HepG2 (cell line): ENCODE results near the gene UNC5CL. TPM values are rescaled to one million over a fixed set of nuclear protein-coding genes. Genes with fewer than 3 reads are reported as not detected.

Source experiments
- ATAC-seq: fragments of 200-7000 bp; cut with Tn5 transposase; 3 replicates; pipeline ENCODE4 v1.9.1; 2020; ENCODE audit warnings: mild to moderate bottlenecking, moderate library complexity
- BruUV-seq: library from RNA; stranded (reverse); fragments of 400-500 nt; replicated peaks from 2 replicates; lab custom pipeline; 2021; lab: Mats Ljungman, UMichigan
- CTCF ChIA-PET: fragments of 300-600 bp; formaldehyde crosslinking; extraction: SDS; loops from one replicate; lab custom pipeline; 2021; ENCODE audit warnings: low total read pairs, inconsistent platforms, low intra/inter-chr PET ratio; lab: Yijun Ruan, JAX
- POLR2A ChIA-PET: fragments of 350-600 bp; sonication (Branson Sonifier 250); formaldehyde crosslinking; loops from one replicate; lab custom pipeline; 2020; ENCODE audit warnings: antibody characterized with exemption, inconsistent platforms; lab: Yijun Ruan, JAX
- DNase-seq: peaks from one replicate; pipeline ENCODE4 v3.0.0-alpha.2; 2015; ENCODE audit warnings: low spot score
- FAIRE-seq: peaks from 3 replicates; lab custom pipeline; 2011; peaks lifted over from hg19 to GRCh38; lab: Jason Lieb, UNC
- H2AFZ ChIP-seq: one replicate; pipeline ENCODE4 v1.6.1; 2011; ENCODE audit warnings: low read length, inconsistent platforms
- H3K27ac ChIP-seq: fragments of 300-600 bp; 3 replicates; pipeline ENCODE4 v1.8.0; 2011; ENCODE audit warnings: mixed run types, mild to moderate bottlenecking, mixed read lengths, low read length, inconsistent platforms; ENCODE audit not compliant: insufficient read depth; ENCODE audit errors: extremely low read length
- H3K27me3 ChIP-seq, 2 experiments: fragments of 200-600 bp in 1 of 2; 2 replicates in 1 of 2; 3 replicates in 1 of 2; pipeline versions ENCODE4 v1.6.0 to v1.8.0; 2011; ENCODE audit warnings: low read length in 2 of 2, mild to moderate bottlenecking in 2 of 2, moderate library complexity in 2 of 2, inconsistent platforms in 1 of 2; ENCODE audit not compliant: insufficient read depth in 2 of 2, control insufficient read depth in 1 of 2
- H3K36me3 ChIP-seq, 2 experiments: fragments of 200-600 bp in 1 of 2; replicated peaks in 1 of 2; 2 replicates in 1 of 2; 3 replicates in 1 of 2; pipeline versions ENCODE4 v1.5.1 to v1.8.0; 2011; ENCODE audit warnings: low read length in 2 of 2, inconsistent platforms in 1 of 2; ENCODE audit not compliant: insufficient read depth in 2 of 2, control insufficient read depth in 1 of 2
- H3K4me1 ChIP-seq: 2 replicates; pipeline ENCODE4 v1.5.1; 2012; ENCODE audit warnings: low read length, inconsistent platforms; ENCODE audit not compliant: insufficient read depth
- H3K4me2 ChIP-seq: 2 replicates; pipeline ENCODE4 v1.6.0; 2011; ENCODE audit warnings: low read depth, low read length, inconsistent platforms
- H3K4me3 ChIP-seq, 3 experiments: fragments of 200-600 bp in 1 of 3; sonication (generic), shearing (Covaris generic) in 1 of 3; replicated peaks in 1 of 3; 2 replicates each; pipeline ENCODE4 v1.5.1; 2011 to 2016; ENCODE audit warnings: low read length in 3 of 3, inconsistent platforms in 2 of 3, low read depth in 2 of 3, mild to moderate bottlenecking in 2 of 3, control low read depth in 1 of 3, mixed read lengths in 1 of 3; ENCODE audit not compliant: insufficient read depth in 1 of 3
- H3K79me2 ChIP-seq: one replicate; pipeline ENCODE4 v1.6.1; 2011; ENCODE audit warnings: low read length, inconsistent platforms; ENCODE audit not compliant: insufficient read depth
- H3K9ac ChIP-seq: 2 replicates; pipeline ENCODE4 v1.6.0; 2011; ENCODE audit warnings: mild to moderate bottlenecking, low read depth, low read length, inconsistent platforms; ENCODE audit not compliant: insufficient read depth
- H3K9me3 ChIP-seq: 2 replicates; pipeline ENCODE4 v1.5.1; 2012; ENCODE audit warnings: mild to moderate bottlenecking, low read length
- H4K20me1 ChIP-seq: 2 replicates; pipeline ENCODE4 v1.6.0; 2011; ENCODE audit warnings: inconsistent platforms, mild to moderate bottlenecking, low read length, moderate library complexity; ENCODE audit not compliant: insufficient read depth
- DMAP1 ChIP-seq: IDR thresholded peaks from 2 replicates; pipeline ENCODE4 v1.6.1; 2016
- GABPA ChIP-seq, 2 experiments: IDR thresholded peaks; 2 replicates each; pipeline ENCODE4 v1.6.1; 2011 to 2016; ENCODE audit warnings: low read depth in 2 of 2, low read length in 1 of 2, missing biosample characterization in 1 of 2, missing genetic modification characterization in 1 of 2
- MYC ChIP-seq: sonication (generic); formaldehyde crosslinking; IDR thresholded peaks from 2 replicates; pipeline ENCODE4 v1.9.0; 2021; ENCODE audit warnings: missing genetic modification reagents, borderline replicate concordance
- NRL ChIP-seq: sonication (generic); formaldehyde crosslinking; IDR thresholded peaks from 2 replicates; pipeline ENCODE4 v1.5.0; 2020; ENCODE audit warnings: missing genetic modification reagents, mild to moderate bottlenecking, moderate library complexity, borderline replicate concordance
- SMAD1 ChIP-seq: sonication (generic); formaldehyde crosslinking; IDR thresholded peaks from 2 replicates; pipeline ENCODE4 v1.4.0; 2020; ENCODE audit warnings: missing genetic modification reagents, low read depth, mild to moderate bottlenecking, borderline replicate concordance
- TAF1 ChIP-seq: sonication (generic); formaldehyde crosslinking; IDR thresholded peaks from 2 replicates; pipeline ENCODE4 v1.4.0; 2020; ENCODE audit warnings: missing genetic modification reagents
- ZEB1 ChIP-seq: IDR thresholded peaks from 2 replicates; pipeline ENCODE4 v1.6.1; 2012; ENCODE audit warnings: mild to moderate bottlenecking, low read depth, inconsistent platforms; ENCODE audit not compliant: insufficient replicate concordance
- ZFP82 ChIP-seq: sonication (generic); formaldehyde crosslinking; IDR thresholded peaks from 2 replicates; pipeline ENCODE4 v1.5.1; 2020; ENCODE audit warnings: mild to moderate bottlenecking, missing genetic modification reagents, borderline replicate concordance
- ZKSCAN1 ChIP-seq: fragments of 150-350 bp; IDR thresholded peaks from 2 replicates; pipeline ENCODE4 v1.6.1; 2014; ENCODE audit warnings: low read length
- ZMYM4 ChIP-seq: sonication (generic); formaldehyde crosslinking; IDR thresholded peaks from 2 replicates; pipeline ENCODE4 v1.8.1; 2023; ENCODE audit warnings: mild to moderate bottlenecking, missing genetic modification reagents
- ZNF232 ChIP-seq: sonication (generic); formaldehyde crosslinking; IDR thresholded peaks from 2 replicates; pipeline ENCODE4 v1.4.0; 2020; ENCODE audit warnings: missing genetic modification reagents, borderline replicate concordance
- ZNF256 ChIP-seq: sonication (generic); formaldehyde crosslinking; conservative IDR thresholded peaks from 2 replicates; pipeline ENCODE4 v1.4.0; 2020; ENCODE audit warnings: missing genetic modification reagents
- ZNF343 ChIP-seq: sonication (generic); formaldehyde crosslinking; IDR thresholded peaks from 2 replicates; pipeline ENCODE4 v1.4.0; 2020; ENCODE audit warnings: mild to moderate bottlenecking, missing genetic modification reagents
- ZNF619 ChIP-seq: sonication (generic); formaldehyde crosslinking; IDR thresholded peaks from 2 replicates; pipeline ENCODE4 v1.4.0; 2020; ENCODE audit warnings: mild to moderate bottlenecking, missing genetic modification reagents
- ZNF772 ChIP-seq: sonication (generic); formaldehyde crosslinking; IDR thresholded peaks from 2 replicates; pipeline ENCODE4 v1.5.0; 2020; ENCODE audit warnings: mild to moderate bottlenecking, missing genetic modification reagents
- ZSCAN29 ChIP-seq: sonication (generic); formaldehyde crosslinking; conservative IDR thresholded peaks from 2 replicates; pipeline ENCODE4 v1.4.0; 2020; ENCODE audit warnings: mild to moderate bottlenecking, missing genetic modification reagents
- WGBS: methylation state at CpG from one replicate; pipeline ENCODE4 v1.1.6; 2017; ENCODE audit warnings: low lambda C conversion rate; 5-methylcytosine and 5-hydroxymethylcytosine counted together
- in situ Hi-C: cut with HindIII; loops from 2 replicates; pipeline ENCODE4 v1.10.0; 2017; ENCODE audit warnings: low pct_unique_long_range_greater_than_20kb; ENCODE audit not compliant: extremely low pct_ligation_motif_present
- intact Hi-C: fragments of 100-400 bp; cut with micrococcal nuclease; formaldehyde crosslinking; loops from one replicate; pipeline ENCODE4 v1.10.0; 2022; ENCODE audit not compliant: unreplicated experiment
- polyA plus RNA-seq, 8 experiments: library from polyadenylated mRNA; depleted of rRNA in 3 of 8; stranded (reverse) in 7 of 8; unstranded in 1 of 8; fragments of >200 nt; fragmentation: Illumina TruSeq in 4 of 8; extraction: Trizol in 4 of 8; gene quantifications; 2 replicates each; pipeline versions ENCODE4 v1.2.1 to v1.2.3, GENCODE V29; 2011 to 2016; ENCODE audit warnings: low read depth in 4 of 8, missing spikeins in 1 of 8, mixed read lengths in 1 of 8; ENCODE audit not compliant: insufficient read depth in 1 of 8
- total RNA-seq, 5 experiments: library from RNA; depleted of rRNA; stranded (reverse); fragments of >200 nt; fragmentation: Illumina TruSeq; extraction: Trizol; gene quantifications; 2 replicates each; pipeline ENCODE4 v1.2.3, GENCODE V29; 2016; ENCODE audit warnings: low read depth in 1 of 5
- TF ChIP-seq, protein P1 (sequence below), 2 experiments: sonication (generic) in 1 of 2; formaldehyde crosslinking in 1 of 2; IDR thresholded peaks; 2 replicates each; pipeline versions ENCODE4 v1.4.0 to v1.6.1; 2016 to 2020; ENCODE audit warnings: borderline replicate concordance in 1 of 2, low read depth in 1 of 2, mild to moderate bottlenecking in 1 of 2, missing genetic modification reagents in 1 of 2
- TF ChIP-seq, protein P2 (sequence below): sonication (generic); formaldehyde crosslinking; IDR thresholded peaks from 2 replicates; pipeline ENCODE4 v1.8.1; 2023; ENCODE audit warnings: mild to moderate bottlenecking, moderate library complexity, missing genetic modification reagents

The UNC5CL gene
- total and polyA plus RNA-seq, 2 of the 13 experiments (the other 11 are each of a cell fraction or from before 2014, with no cell fraction given) = 2.4 to 2.5 TPM

DNA sequence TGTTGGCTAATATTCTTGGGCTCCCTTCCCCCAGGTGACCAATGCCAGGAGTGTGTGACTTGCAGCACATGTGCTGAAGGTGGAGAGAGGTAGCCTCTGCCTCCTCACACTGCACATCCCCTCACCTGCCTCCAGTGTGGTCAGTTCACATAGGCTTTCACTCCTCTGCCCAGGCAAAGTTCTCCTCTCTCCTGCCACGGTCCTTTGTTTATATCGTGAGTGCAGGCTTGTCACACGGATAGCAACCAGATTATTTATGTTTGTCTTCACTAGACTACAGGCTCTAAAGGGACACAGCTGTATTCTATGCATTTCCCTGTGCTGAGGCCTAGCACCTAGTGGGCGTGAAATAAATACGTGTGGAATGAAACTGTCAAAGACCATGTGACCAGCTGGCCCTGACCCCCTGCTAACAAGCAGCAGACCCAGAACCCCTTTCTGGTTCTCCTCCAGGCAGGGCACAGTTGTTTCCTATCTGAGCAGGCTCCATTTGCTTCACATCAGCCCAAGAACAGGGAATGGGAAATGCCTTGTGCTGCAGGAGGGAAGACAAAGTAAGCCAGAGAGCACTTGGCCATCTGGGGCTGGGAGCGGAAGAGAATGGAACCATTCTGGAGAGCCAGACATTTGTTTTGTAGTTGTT is 42.3 kb downstream of the UNC5CL start:
- peak; percentile 73 for ATAC-seq
- TF ChIP-seq ZSCAN29 (CRISPR knock-in tag) (0 out of 2 replicates have a peak, but pooled peaks have one; percentile 18), TAF1 (CRISPR knock-in tag) (peak; percentile 36; the same call in 1 of the 2 replicates), ZNF343 (CRISPR knock-in tag) (0 out of 2 replicates have a peak, but pooled peaks have one; percentile 33), SMAD1 (CRISPR knock-in tag) (no peak), ZEB1 (peak; percentile 67), MYC (peak; percentile 67; the same call in 1 of the 2 replicates), GABPA (IDR thresholded peaks at IDR 0.05; ENCODE audit: low read depth, low read length) (no peak), GABPA (CRISPR knock-in tag; IDR thresholded peaks at IDR 0.05; ENCODE audit: low read depth) (no peak), ZMYM4 (CRISPR knock-in tag) (peak; percentile 54; the same call in 1 of the 2 replicates), ZNF619 (CRISPR knock-in tag) (peak; percentile 25; the same call in 1 of the 2 replicates), NRL (CRISPR knock-in tag) (no peak), ZFP82 (no peak), DMAP1 (CRISPR knock-in tag) (peak; percentile 24; the same call in 1 of the 2 replicates), ZNF772 (CRISPR knock-in tag) (peak; percentile 20; the same call in 1 of the 2 replicates), ZKSCAN1 (0 out of 2 replicates have a peak, but pooled peaks have one; percentile 26), ZNF232 (CRISPR knock-in tag) (peak; percentile 66; the same call in 1 of the 2 replicates), ZNF256 (CRISPR knock-in tag) (peak; percentile 20; the same call in 1 of the 2 replicates)
- TF ChIP-seq, protein P1, sequence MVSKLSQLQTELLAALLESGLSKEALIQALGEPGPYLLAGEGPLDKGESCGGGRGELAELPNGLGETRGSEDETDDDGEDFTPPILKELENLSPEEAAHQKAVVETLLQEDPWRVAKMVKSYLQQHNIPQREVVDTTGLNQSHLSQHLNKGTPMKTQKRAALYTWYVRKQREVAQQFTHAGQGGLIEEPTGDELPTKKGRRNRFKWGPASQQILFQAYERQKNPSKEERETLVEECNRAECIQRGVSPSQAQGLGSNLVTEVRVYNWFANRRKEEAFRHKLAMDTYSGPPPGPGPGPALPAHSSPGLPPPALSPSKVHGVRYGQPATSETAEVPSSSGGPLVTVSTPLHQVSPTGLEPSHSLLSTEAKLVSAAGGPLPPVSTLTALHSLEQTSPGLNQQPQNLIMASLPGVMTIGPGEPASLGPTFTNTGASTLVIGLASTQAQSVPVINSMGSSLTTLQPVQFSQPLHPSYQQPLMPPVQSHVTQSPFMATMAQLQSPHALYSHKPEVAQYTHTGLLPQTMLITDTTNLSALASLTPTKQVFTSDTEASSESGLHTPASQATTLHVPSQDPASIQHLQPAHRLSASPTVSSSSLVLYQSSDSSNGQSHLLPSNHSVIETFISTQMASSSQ (IDR thresholded peaks at IDR 0.05; ENCODE audit: low read depth) = peak; percentile 8; the same call in 1 of the 2 replicates
- TF ChIP-seq, protein P1 (CRISPR knock-in tag; IDR thresholded peaks at IDR 0.05; ENCODE audit: borderline replicate concordance) = 0 out of 2 replicates have a peak, but pooled peaks have one; percentile 29
- TF ChIP-seq, protein P2, sequence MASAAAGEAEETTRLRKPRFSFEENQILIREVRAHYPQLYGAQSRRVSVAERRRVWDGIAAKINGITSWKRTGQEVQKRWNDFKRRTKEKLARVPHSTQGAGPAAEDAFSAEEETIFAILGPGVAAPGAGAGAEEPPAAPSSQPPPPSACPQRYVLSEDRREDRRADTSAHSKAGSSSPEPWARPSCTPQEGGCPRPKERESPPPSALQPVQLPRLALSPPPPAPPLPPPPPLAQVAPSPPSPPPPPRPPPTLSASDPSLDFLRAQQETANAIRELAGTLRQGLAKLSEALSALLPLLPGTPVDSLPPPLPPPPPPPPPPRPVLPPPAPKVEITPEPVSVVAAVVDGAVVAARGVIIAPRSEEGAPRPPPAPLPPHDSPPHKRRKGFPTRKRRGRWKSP = 0 out of 2 replicates have a peak, but pooled peaks have one; percentile 37

More for the DNA sequence above, 42.3 kb downstream of the UNC5CL start:
- no TSS peak for BruUV-seq
- Histone ChIP-seq H3K4me2 (peak overlapping the region; percentile 92), H3K27ac (peak overlapping the region; percentile 87), H3K4me1 (peaks cover 89% of the 10 kb centered on the region), H3K79me2 (no peaks in the 10 kb centered on the region), H2AFZ (peak overlapping the region; percentile 75), H3K36me3 (no peaks in the 10 kb centered on the region), H4K20me1 (no peaks in the 10 kb centered on the region), H3K4me3 (peak overlapping the region; percentile 20 to 64 (median 22)), H3K9ac (peak overlapping the region; percentile 78), H3K9me3 (no peaks in the 10 kb centered on the region), H3K27me3 (no peaks in the 10 kb centered on the region)
- in situ Hi-C loops = loop anchor here (5.0 kb wide), 1 partner anchor 76 kb away; the partner anchor contains the start of genes NFYA and OARD1
- WGBS = 1% methylated on average over 6 of the region's 6 CpGs
- ChIA-PET CTCF (interaction anchor here (0.6 kb wide), 1 partner anchor 9 kb away, joined by 3 read pairs; no protein-coding TSS in a partner anchor), POLR2A (interaction anchor here (1.0 to 4.3 kb wide), 9 partner anchors 17 to 75 kb away, joined by 3 to 36 read pairs (median 8); partner anchors contain the start of genes NFYA and OARD1)
- FAIRE-seq (no peak), DNase-seq (peak; percentile 69)
- intact Hi-C loops = loop anchor here (2.0 to 5.0 kb wide), 4 partner anchors 38 to 99 kb away; partner anchors contain the start of gene TSPO2
